Lung (tissue), 12 donors: Measurements from ENCODE around the gene LAMA1. TPM values are rescaled to one million over a fixed set of nuclear protein-coding genes. Genes with fewer than 3 reads are reported as not detected.

ENCODE experiments used
- ATAC-seq: fragments of 200-7000 bp; cut with Tn5 transposase; one replicate; pipeline ENCODE4 v1.9.1; 2020; ENCODE audit warnings: moderate number of reproducible peaks; ENCODE audit not compliant: insufficient read depth, low FRiP score
- DNase-seq, 3 donors: peaks; one replicate each; pipeline ENCODE4 v3.0.0-alpha.2; 2013 to 2017
- H3K27ac ChIP-seq, 2 donors: one replicate each; pipeline ENCODE4 v1.5.1; 2013; ENCODE audit warnings: mild to moderate bottlenecking in 2 of 2, moderate library complexity in 2 of 2, control low read depth in 1 of 2, inconsistent platforms in 1 of 2, low read depth in 1 of 2, low read length in 1 of 2
- H3K27me3 ChIP-seq, 3 donors: one replicate each; pipeline ENCODE4 v1.5.1; 2013; ENCODE audit warnings: low read length in 2 of 3; ENCODE audit not compliant: control insufficient read depth in 3 of 3, insufficient read depth in 3 of 3
- H3K36me3 ChIP-seq, 4 donors: one replicate each; pipeline ENCODE4 v1.5.1; 2013; ENCODE audit warnings: low read length in 4 of 4, mild to moderate bottlenecking in 1 of 4, moderate library complexity in 1 of 4; ENCODE audit not compliant: control insufficient read depth in 4 of 4, insufficient read depth in 4 of 4
- H3K4me1 ChIP-seq, 5 donors: one replicate each; pipeline ENCODE4 v1.5.1; 2013; ENCODE audit warnings: low read length in 5 of 5, mild to moderate bottlenecking in 2 of 5, moderate library complexity in 1 of 5; ENCODE audit not compliant: control insufficient read depth in 5 of 5, insufficient read depth in 5 of 5
- H3K4me3 ChIP-seq: one replicate; pipeline ENCODE4 v1.5.1; 2013; ENCODE audit warnings: mild to moderate bottlenecking, control low read depth, moderate library complexity
- H3K9ac ChIP-seq, 2 donors: one replicate each; pipeline ENCODE4 v1.5.1; 2013; ENCODE audit warnings: low read length in 2 of 2, control low read depth in 1 of 2; ENCODE audit not compliant: insufficient read depth in 1 of 2
- H3K9me3 ChIP-seq, 4 donors: one replicate each; pipeline ENCODE4 v1.5.1; 2013; ENCODE audit warnings: low read length in 3 of 4, mild to moderate bottlenecking in 1 of 4, moderate library complexity in 1 of 4; ENCODE audit not compliant: control insufficient read depth in 4 of 4, insufficient read depth in 3 of 4
- WGBS, 2 donors: extraction: QIAGEN DNeasy Blood & Tissue Kit; methylation state at CpG; one replicate each; pipeline ENCODE4 v1.1.7; 2013; 5-methylcytosine and 5-hydroxymethylcytosine counted together
- polyA plus RNA-seq, 2 donors: library from polyadenylated mRNA; stranded (reverse); fragments of 200-250 nt; gene quantifications; one replicate each; pipeline ENCODE4 v1.2.1, GENCODE V29; 2013
- total RNA-seq, 2 donors: library from RNA; depleted of rRNA in 1 of 2; stranded (reverse); fragments of >200 nt in 1 of 2; gene quantifications; one replicate each; pipeline ENCODE4 v1.2.1, GENCODE V29; 2014 to 2021
- TF ChIP-seq, protein P1 (sequence below): IDR thresholded peaks from 2 replicates; pipeline ENCODE4 v1.5.1; 2012; ENCODE audit warnings: mild to moderate bottlenecking; ENCODE audit errors: control extremely low read depth, extremely low read depth
- donor health status: control.
- donor health status: control.
- donor health status: Bipolar disorder and iron deficiency.
- donor health status: healthy.
- donor health status: DM: yes; HTN: yes; CAD: no.

LAMA1 gene
- total and polyA plus RNA-seq, 4 donors, result 0.66 to 2.8 (median 1.7) TPM

GRCh38 chr18:7105268-7105667, 12.3 kb downstream of the LAMA1 start:
- H3K4me3 ChIP-seq, result no peak overlapping the region
- H3K9me3 ChIP-seq, result peaks cover 0 to 3% (median 0%) of the 10 kb centered on the region in 4 donors
- H3K27ac ChIP-seq, result no peak overlapping the region
- DNase-seq, result no peak
- no peak for ATAC-seq
- H3K36me3 ChIP-seq, result no peaks in the 10 kb centered on the region
- H3K9ac ChIP-seq, result no peak overlapping the region
- TF ChIP-seq, protein P1, sequence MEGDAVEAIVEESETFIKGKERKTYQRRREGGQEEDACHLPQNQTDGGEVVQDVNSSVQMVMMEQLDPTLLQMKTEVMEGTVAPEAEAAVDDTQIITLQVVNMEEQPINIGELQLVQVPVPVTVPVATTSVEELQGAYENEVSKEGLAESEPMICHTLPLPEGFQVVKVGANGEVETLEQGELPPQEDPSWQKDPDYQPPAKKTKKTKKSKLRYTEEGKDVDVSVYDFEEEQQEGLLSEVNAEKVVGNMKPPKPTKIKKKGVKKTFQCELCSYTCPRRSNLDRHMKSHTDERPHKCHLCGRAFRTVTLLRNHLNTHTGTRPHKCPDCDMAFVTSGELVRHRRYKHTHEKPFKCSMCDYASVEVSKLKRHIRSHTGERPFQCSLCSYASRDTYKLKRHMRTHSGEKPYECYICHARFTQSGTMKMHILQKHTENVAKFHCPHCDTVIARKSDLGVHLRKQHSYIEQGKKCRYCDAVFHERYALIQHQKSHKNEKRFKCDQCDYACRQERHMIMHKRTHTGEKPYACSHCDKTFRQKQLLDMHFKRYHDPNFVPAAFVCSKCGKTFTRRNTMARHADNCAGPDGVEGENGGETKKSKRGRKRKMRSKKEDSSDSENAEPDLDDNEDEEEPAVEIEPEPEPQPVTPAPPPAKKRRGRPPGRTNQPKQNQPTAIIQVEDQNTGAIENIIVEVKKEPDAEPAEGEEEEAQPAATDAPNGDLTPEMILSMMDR, result no peak
- peaks cover 0 to 6% (median 4%) of the 10 kb centered on the region in 3 donors for H3K27me3 ChIP-seq
- WGBS, 2 donors, result 93 to 95% methylated on average over 7 of the region's 7 CpGs
- no peaks in the 10 kb centered on the region for H3K4me1 ChIP-seq

GRCh38 chr18:7104649-7105048, 12.9 kb downstream of the LAMA1 start:
- 74 to 87% methylated on average over 4 of the region's 4 CpGs for WGBS, 2 donors
- no peaks in the 10 kb centered on the region for H3K36me3 ChIP-seq
- H3K4me1 ChIP-seq, result no peaks in the 10 kb centered on the region
- peaks cover 0 to 4% (median 4%) of the 10 kb centered on the region in 3 donors for H3K27me3 ChIP-seq
- peaks cover 0 to 3% (median 0%) of the 10 kb centered on the region in 4 donors for H3K9me3 ChIP-seq
- H3K4me3 ChIP-seq, result no peak overlapping the region
- no peak overlapping the region for H3K27ac ChIP-seq
- DNase-seq (no peak), ATAC-seq (no peak)
- no peak overlapping the region for H3K9ac ChIP-seq
- TF ChIP-seq, protein P1, result no peak

GRCh38 chr18:7102131-7102530, 15.5 kb downstream of the LAMA1 start:
- DNase-seq (no peak), ATAC-seq (no peak)
- no peaks in the 10 kb centered on the region for H3K36me3 ChIP-seq
- 49 to 74% methylated on average over 2 of the region's 2 CpGs for WGBS, 2 donors
- H3K27ac ChIP-seq, result no peak overlapping the region
- H3K9me3 ChIP-seq, result no peaks in the 10 kb centered on the region
- no peaks in the 10 kb centered on the region for H3K27me3 ChIP-seq
- TF ChIP-seq, protein P1, result no peak
- no peak overlapping the region for H3K9ac ChIP-seq
- H3K4me1 ChIP-seq, result no peaks in the 10 kb centered on the region
- H3K4me3 ChIP-seq, result no peak overlapping the region

GRCh38 chr18:7096838-7097237, 20.8 kb downstream of the LAMA1 start:
- Histone ChIP-seq H3K27ac (no peak overlapping the region), H3K36me3 (no peaks in the 10 kb centered on the region), H3K27me3 (no peaks in the 10 kb centered on the region), H3K9me3 (no peaks in the 10 kb centered on the region), H3K4me3 (no peak overlapping the region), H3K9ac (no peak overlapping the region), H3K4me1 (no peaks in the 10 kb centered on the region)
- DNase-seq (no peak), ATAC-seq (no peak)
- 79 to 83% methylated on average over 7 of the region's 7 CpGs for WGBS, 2 donors
- TF ChIP-seq, protein P1, result no peak
